HG02973 (cell line): ENCODE results near the gene NTF4.
"Not testable (repeated sequence)": the region's sequence is repeated elsewhere in the genome, so short reads cannot be mapped to it uniquely, and the experiment has no call there.

ENCODE experiments used
- ATAC-seq: cut with Tn5 transposase; IDR thresholded peaks from one replicate; pipeline ENCODE4 v1.9.1; 2021; ENCODE audit warnings: moderate library complexity; ENCODE audit not compliant: unreplicated experiment

Gene NTF4

GRCh38 chr19:49057636-49058234 is 6.9 kb downstream of the NTF4 start, which contains the start of gene CGB7:
Gene CGB7, minus strand, starts transcription at chr19:49057749. Its CDS starts 2,374 bp downstream, at chr19:49055375.
- no peak for ATAC-seq

GRCh38 chr19:49056902-49057596 is 7.6 kb downstream of the NTF4 start:
- not testable (repeated sequence) for ATAC-seq

- no peak for ATAC-seq
Observed at GRCh38 chr19:49056101-49056901, 8.3 kb downstream of the NTF4 start.

- not testable (repeated sequence) for ATAC-seq
Observed at GRCh38 chr19:49050376-49051033, 14.1 kb downstream of the NTF4 start.

- ATAC-seq = not testable (repeated sequence)
Observed at GRCh38 chr19:49049834-49050233, 14.8 kb downstream of the NTF4 start.

- ATAC-seq = not testable (repeated sequence)
Observed at GRCh38 chr19:49049011-49049410, 15.6 kb downstream of the NTF4 start, which contains the start of gene CGB8. Gene CGB8, minus strand, starts transcription at chr19:49049111. Its CDS starts 372 bp downstream, at chr19:49048739.

GRCh38 chr19:49043548-49043947 is 21.1 kb downstream of the NTF4 start, which contains the start of gene CGB5:
Gene CGB5, plus strand, starts transcription at chr19:49043848. Its CDS starts 362 bp downstream, at chr19:49044210.
- not testable (repeated sequence) for ATAC-seq

GRCh38 chr19:49042666-49043065 is 22.0 kb downstream of the NTF4 start:
- not testable (repeated sequence) for ATAC-seq

GRCh38 chr19:49042177-49042576 is 22.4 kb downstream of the NTF4 start:
- no peak for ATAC-seq

- not testable (repeated sequence) for ATAC-seq
Observed at GRCh38 chr19:49039736-49040135, 24.9 kb downstream of the NTF4 start.

GRCh38 chr19:49038557-49039276 is 25.9 kb downstream of the NTF4 start:
- ATAC-seq = not testable (repeated sequence)

- not testable (repeated sequence) for ATAC-seq
Observed at GRCh38 chr19:49038111-49038510, 26.5 kb downstream of the NTF4 start.

- not testable (repeated sequence) for ATAC-seq
Observed at GRCh38 chr19:49036815-49037214, 27.8 kb downstream of the NTF4 start, which contains the start of gene CGB1. Gene CGB1, minus strand, starts transcription at chr19:49036895. Its CDS starts 184 bp downstream, at chr19:49036711.

GRCh38 chr19:49031642-49032301 is 32.8 kb downstream of the NTF4 start, which contains the start of gene CGB2:
Gene CGB2, plus strand, starts transcription at chr19:49031890. Its CDS starts 206 bp downstream, at chr19:49032096.
- not testable (repeated sequence) for ATAC-seq

- ATAC-seq = not testable (repeated sequence)
Observed at GRCh38 chr19:49030323-49030722, 34.3 kb downstream of the NTF4 start.

- ATAC-seq = not testable (repeated sequence)
Observed at GRCh38 chr19:49029749-49030148, 34.9 kb downstream of the NTF4 start.

GRCh38 chr19:49028686-49029085 is 35.9 kb downstream of the NTF4 start:
- not testable (repeated sequence) for ATAC-seq

GRCh38 chr19:49025599-49025998 is 39.0 kb downstream of the NTF4 start:
- not testable (repeated sequence) for ATAC-seq

GRCh38 chr19:49025088-49025487 is 39.5 kb downstream of the NTF4 start:
- not testable (repeated sequence) for ATAC-seq
